NCI-H2227 treated with DMSO at 0.1 percent for 48 hours (cell line): Measurements from ENCODE around the gene FLVCR1.

Experiments used
- DNase-seq: peaks from one replicate; lab custom pipeline; 2025; lab: John Stamatoyannopoulos, UW

Gene FLVCR1

GRCh38 chr1:212915245-212916091 is 57.4 kb downstream of the FLVCR1 start:
- no peak for DNase-seq

- no peak for DNase-seq
Observed at GRCh38 chr1:212916481-212917133, 58.5 kb downstream of the FLVCR1 start.

- no peak for DNase-seq
Observed at GRCh38 chr1:212917134-212917485, 59.0 kb downstream of the FLVCR1 start.

- DNase-seq = no peak
Observed at GRCh38 chr1:212917858-212918257, 59.8 kb downstream of the FLVCR1 start.

- DNase-seq = no peak
Observed at GRCh38 chr1:212918824-212919223, 60.7 kb downstream of the FLVCR1 start.

- DNase-seq = no peak
Observed at GRCh38 chr1:212920246-212920645, 62.2 kb downstream of the FLVCR1 start.

- DNase-seq = no peak
Observed at GRCh38 chr1:212920896-212921295, 62.8 kb downstream of the FLVCR1 start.

- no peak for DNase-seq
Observed at GRCh38 chr1:212922016-212922415, 63.9 kb downstream of the FLVCR1 start.

- DNase-seq = no peak
Observed at GRCh38 chr1:212926372-212926771, 68.3 kb downstream of the FLVCR1 start.

GRCh38 chr1:212928323-212929291 is 70.5 kb downstream of the FLVCR1 start:
- DNase-seq = no peak

- DNase-seq = no peak
Observed at GRCh38 chr1:212930986-212931678, 73.1 kb downstream of the FLVCR1 start.

- no peak for DNase-seq
Observed at GRCh38 chr1:212933815-212934471, 75.9 kb downstream of the FLVCR1 start.

GRCh38 chr1:212935387-212935981 is 77.4 kb downstream of the FLVCR1 start:
- DNase-seq = no peak

- no peak for DNase-seq
Observed at GRCh38 chr1:212937034-212937433, 79.0 kb downstream of the FLVCR1 start.

GRCh38 chr1:212938846-212939245 is 80.8 kb downstream of the FLVCR1 start:
- DNase-seq = no peak

- no peak for DNase-seq
Observed at GRCh38 chr1:212941452-212941851, 83.4 kb downstream of the FLVCR1 start.

GRCh38 chr1:212942679-212943392 is 84.8 kb downstream of the FLVCR1 start:
- DNase-seq = no peak

GRCh38 chr1:212943393-212943710 is 85.3 kb downstream of the FLVCR1 start:
- no peak for DNase-seq

- DNase-seq = no peak
Observed at GRCh38 chr1:212944229-212944901, 86.3 kb downstream of the FLVCR1 start.

GRCh38 chr1:212945056-212945455 is 87.0 kb downstream of the FLVCR1 start:
- no peak for DNase-seq
